GF-D8 (cell line): ENCODE measurements around the gene GCLC.
A peak's percentile ranks its signal among the peaks of the same experiment; 100 is the strongest.
"Not testable (repeated sequence)": the region's sequence is repeated elsewhere in the genome, so short reads cannot be mapped to it uniquely, and the experiment has no call there.

Source experiments
- DNase-seq: peaks from one replicate; lab custom pipeline; 2025; lab: John Stamatoyannopoulos, UW

Gene GCLC

GRCh38 chr6:53492860-53493634 lies 51.9 kb downstream of the GCLC start:
- DNase-seq = no peak

DNA sequence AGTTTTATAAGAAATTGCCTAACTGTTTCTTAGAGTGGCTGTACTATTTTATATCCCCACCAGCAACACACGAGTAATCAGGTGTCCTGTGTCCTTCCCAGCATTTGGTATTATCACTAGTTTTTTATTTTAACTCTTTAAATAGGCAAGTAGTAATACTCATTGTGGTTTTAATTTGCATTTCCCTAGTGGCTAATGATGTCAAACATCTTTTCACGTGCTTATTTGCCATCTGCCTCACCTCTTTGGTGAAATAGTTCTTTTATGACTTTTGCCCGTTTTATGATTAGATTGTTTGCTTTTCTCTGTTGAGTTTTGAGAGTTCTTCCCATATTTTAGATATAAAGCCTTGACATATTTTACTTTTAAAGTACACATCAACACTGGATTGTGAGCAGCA lies 57.8 kb downstream of the GCLC start:
- no peak for DNase-seq

DNA sequence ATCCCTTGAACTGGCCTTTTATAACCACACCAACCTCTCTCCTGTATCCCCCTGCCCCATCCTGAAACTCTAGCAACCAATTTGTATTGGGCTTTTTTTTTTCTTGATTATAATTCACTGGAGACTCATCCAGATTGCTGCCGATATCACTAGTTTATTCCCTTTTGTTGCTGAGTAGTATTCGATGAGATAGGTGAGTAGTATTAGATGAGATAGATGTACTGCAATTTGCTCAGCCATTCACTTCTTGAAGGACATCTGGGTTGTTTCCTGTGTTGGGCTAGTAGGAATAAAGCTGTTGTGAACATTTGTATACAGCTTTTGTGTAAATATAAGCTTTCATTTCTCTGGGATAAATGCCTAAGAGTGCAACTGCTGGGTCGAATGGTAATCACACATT lies 58.2 kb downstream of the GCLC start:
- DNase-seq = no peak

GRCh38 chr6:53484476-53485280 lies 60.2 kb downstream of the GCLC start:
- DNase-seq = no peak

- DNase-seq = peak; percentile 39
Measured at GRCh38 chr6:53483423-53484353, 61.2 kb downstream of the GCLC start.

DNA sequence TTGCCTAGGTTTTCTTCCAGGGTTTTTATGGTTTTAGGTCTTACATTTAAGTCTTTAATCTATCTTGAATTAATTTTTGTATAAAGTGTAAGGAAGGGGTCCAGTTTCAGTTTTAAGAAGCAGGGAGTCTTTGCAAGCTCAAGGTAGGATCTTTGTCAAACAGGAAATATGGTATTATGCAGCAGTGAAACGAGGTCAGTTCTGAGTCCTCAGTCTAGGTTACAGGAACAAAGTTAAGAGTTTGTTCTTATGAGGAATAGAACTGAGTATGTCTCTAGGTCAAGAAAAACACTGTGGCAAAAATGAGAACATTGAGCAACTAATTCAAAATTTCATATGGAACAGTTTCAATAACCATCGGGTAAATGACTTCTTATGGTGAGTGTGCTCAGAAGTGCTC lies 63.6 kb downstream of the GCLC start:
- no peak for DNase-seq

DNA sequence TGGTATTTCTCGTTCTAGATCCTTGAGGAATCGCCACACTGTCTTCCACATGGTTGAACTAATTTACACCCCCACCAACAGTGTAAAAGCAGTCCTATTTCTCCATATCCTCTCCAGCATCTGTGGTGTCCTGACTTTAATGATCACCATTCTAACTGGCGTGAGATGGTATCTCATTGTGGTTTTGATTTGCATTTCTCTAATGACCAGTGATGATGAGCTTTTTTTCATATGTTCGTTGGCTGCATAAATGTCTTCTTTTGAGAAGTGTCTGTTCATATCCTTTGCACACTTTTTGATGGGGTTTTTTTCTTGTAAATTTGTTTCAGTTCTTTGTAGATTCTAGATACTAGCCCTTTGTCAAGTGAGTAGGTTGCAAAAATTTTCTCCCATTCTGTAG lies 64.1 kb downstream of the GCLC start:
- DNase-seq = not testable (repeated sequence)

DNA sequence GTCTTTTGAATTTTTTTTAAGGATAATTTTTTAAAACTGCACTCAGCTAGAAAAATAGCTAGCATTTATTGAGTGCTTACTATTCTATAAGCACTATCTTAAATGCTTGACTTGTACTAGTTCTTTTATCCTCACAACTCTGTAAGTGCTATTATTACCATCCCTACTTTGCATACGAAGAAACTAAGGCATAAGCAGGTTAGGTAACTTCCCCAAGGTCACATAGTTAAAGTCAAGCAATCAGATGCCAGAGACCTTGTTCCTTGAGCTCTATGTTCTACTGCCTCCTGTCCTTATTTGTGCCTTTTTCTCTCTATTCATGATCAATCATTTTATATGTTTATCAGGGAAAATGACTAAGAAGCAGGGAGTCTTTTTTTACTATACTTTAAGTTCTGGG lies 65.0 kb downstream of the GCLC start:
- no peak for DNase-seq

DNA sequence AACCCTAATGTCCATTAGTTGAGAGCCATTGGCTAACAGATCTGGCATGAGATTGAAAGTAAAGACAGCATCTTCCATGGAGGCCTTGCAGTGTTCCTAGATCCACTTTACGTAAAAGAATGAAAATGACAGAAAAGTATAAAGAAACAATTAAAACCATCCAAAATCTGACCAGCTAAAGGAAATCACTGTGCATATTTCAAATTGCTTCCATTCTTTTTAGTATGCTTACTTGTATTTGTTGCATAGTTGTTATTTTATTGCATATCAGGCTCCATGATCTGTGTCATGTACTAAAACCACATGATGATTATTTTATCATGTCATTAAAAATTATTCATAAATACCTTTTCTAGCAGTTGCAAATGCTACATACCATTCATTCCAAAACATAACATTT lies 67.9 kb downstream of the GCLC start:
- DNase-seq = no peak

- no peak for DNase-seq
Measured at GRCh38 chr6:53474010-53474409, 70.9 kb downstream of the GCLC start.

DNA sequence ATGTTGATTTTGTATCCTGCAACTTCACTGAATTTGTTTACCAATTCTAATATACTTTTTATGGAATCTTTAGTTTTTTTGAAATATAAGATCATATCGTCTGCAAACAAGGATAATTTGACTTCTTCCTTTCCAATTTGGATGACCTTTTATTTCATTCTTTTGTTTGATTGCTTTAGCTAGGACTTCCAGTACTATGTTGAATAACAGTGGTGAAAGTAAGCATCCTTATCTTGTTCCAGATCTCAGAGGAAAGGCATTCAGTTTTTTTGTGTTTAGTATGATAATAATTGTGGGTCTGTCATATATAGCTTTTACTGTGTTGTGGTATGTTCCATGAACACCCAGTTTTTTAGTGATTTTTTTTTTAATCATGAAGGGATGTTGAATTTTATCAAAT lies 75.7 kb downstream of the GCLC start:
- DNase-seq = no peak

DNA sequence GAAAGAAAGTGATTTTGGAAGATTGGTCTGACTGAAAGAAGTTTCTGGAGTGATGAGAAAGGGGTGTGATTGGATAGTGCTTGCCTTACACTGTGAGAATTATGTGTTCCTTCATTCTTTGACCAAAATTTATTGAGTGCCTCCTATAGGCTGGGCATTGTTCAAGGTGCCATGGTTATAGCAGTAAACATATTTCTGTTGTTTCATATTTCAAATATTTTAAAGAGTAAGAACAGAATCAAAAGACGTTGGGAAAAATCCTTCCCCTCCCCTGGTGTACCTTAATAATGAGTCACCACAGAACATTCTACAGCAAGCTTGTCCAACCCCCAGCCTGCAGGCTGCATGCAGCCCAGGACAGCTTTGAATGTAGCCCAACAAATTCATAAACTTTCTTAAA lies 78.6 kb downstream of the GCLC start:
- no peak for DNase-seq

- no peak for DNase-seq
Measured at GRCh38 chr6:53465732-53466131, 79.2 kb downstream of the GCLC start.

DNA sequence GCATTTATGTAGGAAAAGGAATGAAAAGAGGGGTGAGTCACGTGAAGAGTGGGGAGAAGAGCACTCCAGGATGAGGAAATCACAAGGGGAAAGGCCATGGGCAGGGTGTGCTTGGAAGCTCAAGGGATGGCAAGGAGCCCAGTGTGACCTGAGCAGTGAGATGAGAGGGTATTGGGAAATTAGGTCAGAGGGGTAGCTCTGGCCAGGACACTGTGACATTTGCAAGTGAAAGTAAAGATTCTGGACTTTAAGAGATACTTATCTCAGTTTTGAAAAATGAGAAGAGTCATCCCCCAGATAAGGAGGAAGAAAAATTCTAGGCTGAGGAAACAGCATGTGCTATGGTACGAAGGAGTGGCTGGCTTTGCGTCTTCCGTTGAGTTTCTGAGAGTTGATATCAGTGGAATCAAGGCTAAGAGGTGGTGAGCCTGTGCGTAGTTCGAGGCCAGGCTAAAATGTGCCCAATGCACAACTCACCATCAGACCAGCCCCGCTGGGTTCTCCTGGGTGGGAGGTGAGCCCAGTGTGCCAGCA lies 79.9 kb downstream of the GCLC start:
- no peak for DNase-seq

DNA sequence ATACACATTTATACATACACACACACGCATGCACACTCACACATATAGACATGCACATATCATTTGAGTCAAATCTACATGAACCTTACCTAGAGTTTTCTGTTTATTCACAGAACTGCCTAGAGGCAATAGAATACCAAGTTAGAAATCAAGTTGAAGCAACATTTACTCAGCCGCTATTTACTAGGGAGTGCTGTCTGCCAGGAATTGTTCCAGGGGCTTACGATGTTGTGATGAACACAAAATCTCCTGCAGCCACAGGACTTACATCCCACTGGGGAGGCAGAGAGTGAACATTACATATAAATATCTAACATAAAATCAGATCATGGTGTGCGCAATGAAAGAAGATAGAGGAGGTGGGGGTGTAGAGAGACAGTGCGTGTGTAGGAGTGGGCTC lies 80.4 kb downstream of the GCLC start:
- DNase-seq = no peak

- no peak for DNase-seq
Measured at GRCh38 chr6:53461696-53462095, 83.2 kb downstream of the GCLC start.

- DNase-seq = peak; percentile 22
Measured at GRCh38 chr6:53461041-53461656, 83.8 kb downstream of the GCLC start.

DNA sequence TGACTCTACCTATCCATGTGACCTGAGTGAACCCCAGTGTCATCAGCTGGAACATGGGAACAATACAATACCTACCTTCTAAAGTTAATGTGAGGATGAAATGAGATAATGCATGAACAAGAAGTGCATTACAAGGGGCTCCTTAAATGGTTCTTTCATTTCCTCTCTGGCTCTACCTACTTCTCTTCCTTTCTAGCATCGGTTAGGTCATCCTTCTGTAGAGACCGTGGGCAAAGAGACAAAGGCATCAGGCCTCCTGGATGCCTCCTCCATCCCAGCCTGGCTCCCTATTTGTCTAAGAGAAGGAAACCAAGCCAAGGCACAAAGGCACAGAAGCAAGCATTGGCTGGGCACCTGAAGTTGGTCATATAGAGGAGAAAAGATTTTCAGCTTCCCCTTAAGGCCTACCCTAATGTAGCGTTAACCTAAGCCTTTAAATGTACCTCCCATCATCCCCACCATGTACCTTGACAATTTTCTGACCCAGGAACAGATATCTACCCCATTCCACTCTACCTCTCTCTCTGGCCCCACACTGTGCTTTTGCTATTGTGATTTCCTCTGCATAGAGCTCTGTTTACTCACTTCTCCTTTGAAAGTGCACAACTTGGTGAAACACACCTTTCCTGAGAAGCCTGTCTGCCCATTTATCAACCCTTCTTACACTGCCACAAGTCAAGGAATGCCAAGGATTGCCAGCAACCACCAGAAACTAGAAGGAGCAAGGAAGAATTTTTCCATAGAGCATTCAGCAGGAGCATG lies 86.6 kb downstream of the GCLC start:
- no peak for DNase-seq

DNA sequence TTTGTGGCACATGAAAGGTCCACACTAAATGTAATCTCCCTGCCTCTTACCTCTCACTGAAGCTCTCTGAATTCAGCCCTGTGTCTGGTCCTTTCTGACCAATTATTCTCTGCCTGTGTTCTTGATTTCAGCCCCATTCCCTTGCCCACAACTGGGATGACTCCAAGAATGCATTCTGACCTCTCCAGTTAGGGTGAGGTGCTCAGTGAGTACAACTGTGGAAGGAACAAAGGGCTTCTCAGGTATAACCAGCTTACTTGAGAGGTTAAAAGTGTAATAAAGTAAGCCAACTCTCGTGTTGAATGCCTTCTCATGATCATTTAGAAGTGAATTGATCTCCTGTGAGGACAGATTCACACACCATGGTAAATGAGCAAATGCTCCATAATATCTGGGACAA lies 88.1 kb downstream of the GCLC start:
- DNase-seq = no peak

- no peak for DNase-seq
Measured at GRCh38 chr6:53455678-53456077, 89.2 kb downstream of the GCLC start.

- DNase-seq = no peak
Measured at GRCh38 chr6:53451165-53451564, 93.7 kb downstream of the GCLC start.
